Chondrocyte (in vitro differentiated cells): Measurements from ENCODE around the gene ABHD11. TPM values are rescaled to one million over a fixed set of nuclear protein-coding genes. Genes with fewer than 3 reads are reported as not detected.

Experiments used
- DNase-seq: peaks from one replicate; pipeline ENCODE4 v3.0.0; 2021; ENCODE audit warnings: mixed read lengths, low spot score
- H3K27ac Mint-ChIP-seq: one replicate; pipeline ENCODE4 v1.8.0; 2021; ENCODE audit warnings: mild to moderate bottlenecking, moderate library complexity, mixed read lengths; ENCODE audit not compliant: unreplicated experiment
- H3K27me3 Mint-ChIP-seq: 2 replicates; pipeline ENCODE4 v1.8.0; 2021; ENCODE audit warnings: low read depth, mixed read lengths
- H3K36me3 Mint-ChIP-seq: 2 replicates; pipeline ENCODE4 v1.8.0; 2021; ENCODE audit warnings: low read depth, mixed read lengths
- H3K4me1 Mint-ChIP-seq: 2 replicates; pipeline ENCODE4 v1.8.0; 2021; ENCODE audit warnings: low read depth, mild to moderate bottlenecking, mixed read lengths
- H3K4me3 Mint-ChIP-seq: one replicate; pipeline ENCODE4 v1.8.0; 2021; ENCODE audit warnings: mild to moderate bottlenecking, moderate library complexity, mixed read lengths; ENCODE audit not compliant: unreplicated experiment
- H3K9me3 Mint-ChIP-seq: 2 replicates; pipeline ENCODE4 v1.8.0; 2021; ENCODE audit warnings: low read depth, mixed read lengths
- CTCF ChIP-seq: fragments of 200-600 bp; sonication (generic); IDR thresholded peaks from 2 replicates; pipeline ENCODE4 v1.5.0; 2021; ENCODE audit warnings: antibody characterized with exemption, mild to moderate bottlenecking, moderate library complexity
- total RNA-seq: library from RNA; stranded (reverse); gene quantifications from 3 replicates; pipeline ENCODE4 v1.2.1, GENCODE V29; 2021

ABHD11 gene
- total RNA-seq, 1 donor from 2014 or later, result 11.2 TPM

DNA sequence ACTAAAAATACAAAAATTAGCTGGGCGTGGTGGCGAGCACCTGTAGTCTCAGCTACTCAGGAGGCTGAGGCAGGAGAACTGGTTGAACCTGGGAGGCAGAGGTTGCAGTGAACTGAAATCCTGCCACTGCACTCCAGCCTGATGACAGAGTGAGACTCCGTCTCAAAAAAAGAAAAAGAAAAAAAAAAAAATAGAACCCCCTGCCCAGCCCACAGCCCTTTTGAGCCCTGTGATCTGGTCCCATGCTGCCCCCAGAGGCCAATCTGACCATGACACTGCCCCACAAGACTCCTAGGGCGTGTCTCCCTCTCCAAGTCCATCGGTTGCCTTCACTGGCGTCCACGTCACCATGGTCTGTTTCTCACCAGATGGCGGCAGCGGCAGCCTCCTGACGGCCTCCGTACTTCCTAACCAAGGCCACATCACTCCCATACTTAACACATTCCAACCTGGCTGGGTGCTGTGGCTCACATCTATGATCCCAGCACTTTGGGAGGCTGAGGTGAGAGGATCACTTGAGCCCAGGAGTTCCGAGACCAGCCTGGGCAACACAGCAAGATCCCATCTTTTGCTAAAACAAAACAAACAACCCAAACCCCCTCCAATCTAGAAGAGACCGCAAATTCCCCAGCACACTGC is 37.1 kb downstream of the ABHD11 start:
- no peak overlapping the region for H3K4me3 Mint-ChIP-seq
- no peaks in the 10 kb centered on the region for H3K9me3 Mint-ChIP-seq
- H3K27me3 Mint-ChIP-seq, result no peaks in the 10 kb centered on the region
- peak; percentile 77 for TF ChIP-seq CTCF
- no peak overlapping the region for H3K27ac Mint-ChIP-seq
- no peak for DNase-seq
- H3K36me3 Mint-ChIP-seq, result peaks cover 19% of the 10 kb centered on the region
- H3K4me1 Mint-ChIP-seq, result peaks cover 26% of the 10 kb centered on the region

GRCh38 chr7:73700581-73701134 is 37.9 kb downstream of the ABHD11 start:
- Mint-ChIP-seq H3K36me3 (peaks cover 21% of the 10 kb centered on the region), H3K27ac (no peak overlapping the region), H3K4me3 (no peak overlapping the region), H3K9me3 (no peaks in the 10 kb centered on the region), H3K27me3 (no peaks in the 10 kb centered on the region), H3K4me1 (peaks cover 18% of the 10 kb centered on the region)
- DNase-seq, result no peak
- no peak for TF ChIP-seq CTCF

DNA sequence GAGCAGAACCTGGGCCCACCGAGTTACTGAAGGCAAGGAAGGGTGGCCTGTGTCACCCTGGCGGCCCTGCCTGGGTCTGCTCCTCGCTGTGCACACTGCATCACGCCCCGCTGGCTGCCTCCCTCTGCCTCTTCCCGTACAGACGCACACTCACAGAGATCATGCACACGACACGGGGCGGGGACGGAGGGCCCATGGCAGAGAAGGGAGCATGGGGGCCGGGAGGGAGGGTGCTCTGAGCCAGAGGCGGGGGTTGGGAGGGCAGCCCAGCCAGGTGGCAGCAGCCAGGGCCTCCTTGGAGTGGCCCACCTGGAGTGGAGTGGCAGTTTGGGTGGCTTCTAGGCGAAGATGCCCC is 38.6 kb downstream of the ABHD11 start:
- no peak for TF ChIP-seq CTCF
- H3K27me3 Mint-ChIP-seq, result no peaks in the 10 kb centered on the region
- H3K9me3 Mint-ChIP-seq, result no peaks in the 10 kb centered on the region
- H3K27ac Mint-ChIP-seq, result peak overlapping the region; percentile 12
- peaks cover 12% of the 10 kb centered on the region for H3K4me1 Mint-ChIP-seq
- DNase-seq, result no peak
- H3K36me3 Mint-ChIP-seq, result peaks cover 24% of the 10 kb centered on the region
- H3K4me3 Mint-ChIP-seq, result no peak overlapping the region

- DNase-seq, result no peak
- Mint-ChIP-seq H3K4me1 (peaks cover 6% of the 10 kb centered on the region), H3K4me3 (no peak overlapping the region), H3K27me3 (no peaks in the 10 kb centered on the region), H3K9me3 (no peaks in the 10 kb centered on the region), H3K27ac (no peak overlapping the region), H3K36me3 (peaks cover 28% of the 10 kb centered on the region)
- no peak for TF ChIP-seq CTCF
Measured at GRCh38 chr7:73699370-73700068, 39.1 kb downstream of the ABHD11 start.

DNA sequence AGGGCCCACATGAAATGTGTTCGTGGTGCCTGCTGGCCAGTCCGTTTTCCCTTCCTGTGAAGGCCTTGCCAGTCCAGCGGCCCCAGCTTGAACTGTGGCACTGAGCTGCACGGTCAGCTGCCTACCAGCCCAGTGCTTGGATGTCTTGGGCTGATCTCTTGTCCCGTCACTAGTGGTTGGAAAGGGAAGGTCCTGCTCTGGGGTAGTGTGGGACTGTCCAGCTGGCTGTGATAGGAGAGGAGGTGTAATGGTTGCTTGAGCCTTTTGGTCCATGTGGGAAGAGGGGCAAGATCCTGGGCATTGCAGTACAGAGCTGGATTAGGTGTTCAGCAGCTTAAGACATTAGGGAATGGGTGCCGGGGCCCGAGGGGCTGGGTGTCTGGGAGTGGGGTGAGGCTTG is 40.2 kb downstream of the ABHD11 start:
- no peaks in the 10 kb centered on the region for H3K9me3 Mint-ChIP-seq
- H3K4me3 Mint-ChIP-seq, result no peak overlapping the region
- no peak overlapping the region for H3K27ac Mint-ChIP-seq
- peaks cover 2% of the 10 kb centered on the region for H3K4me1 Mint-ChIP-seq
- no peak for DNase-seq
- TF ChIP-seq CTCF, result no peak
- H3K27me3 Mint-ChIP-seq, result no peaks in the 10 kb centered on the region
- peaks cover 32% of the 10 kb centered on the region for H3K36me3 Mint-ChIP-seq
